ENCODE results near the gene MYO3B.
"Not testable (repeated sequence)": the region's sequence is repeated elsewhere in the genome, so short reads cannot be mapped to it uniquely, and the experiment has no call there.

MYO3B gene

DNA sequence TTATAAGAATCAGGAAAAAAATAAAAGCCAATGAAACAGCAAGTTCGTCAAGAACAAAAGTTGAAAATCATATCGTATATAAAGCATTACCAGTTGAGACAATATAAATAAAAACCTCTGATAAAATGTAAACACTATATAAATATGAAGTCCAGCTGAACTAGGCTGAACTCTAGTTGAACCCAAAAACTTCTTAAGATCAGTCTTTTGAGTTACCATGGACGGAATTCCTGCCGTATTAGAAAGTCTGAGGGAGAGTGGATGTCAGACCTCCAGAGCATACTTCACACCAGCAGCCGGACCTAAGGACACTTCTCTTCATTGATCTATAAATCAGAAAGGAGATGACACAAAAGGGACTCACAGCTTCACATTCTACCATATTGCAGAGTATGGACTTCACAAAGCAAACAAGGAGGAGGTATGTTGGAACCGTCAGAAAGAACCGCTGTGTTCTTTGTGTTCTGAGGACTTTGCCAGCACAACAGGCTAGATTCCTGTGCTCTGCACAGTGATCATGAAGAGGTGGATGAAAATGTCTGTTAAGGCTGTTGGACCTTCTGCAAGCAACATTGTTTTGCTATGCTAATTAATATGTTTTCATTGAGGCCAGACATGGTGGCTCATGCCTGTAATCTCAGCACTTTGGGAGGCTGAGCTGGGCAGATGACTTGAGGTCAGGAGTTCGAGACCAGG is 469.9 kb downstream of the MYO3B start:
- DNase-seq (ENCODE audit: low spot score): no peak

DNA sequence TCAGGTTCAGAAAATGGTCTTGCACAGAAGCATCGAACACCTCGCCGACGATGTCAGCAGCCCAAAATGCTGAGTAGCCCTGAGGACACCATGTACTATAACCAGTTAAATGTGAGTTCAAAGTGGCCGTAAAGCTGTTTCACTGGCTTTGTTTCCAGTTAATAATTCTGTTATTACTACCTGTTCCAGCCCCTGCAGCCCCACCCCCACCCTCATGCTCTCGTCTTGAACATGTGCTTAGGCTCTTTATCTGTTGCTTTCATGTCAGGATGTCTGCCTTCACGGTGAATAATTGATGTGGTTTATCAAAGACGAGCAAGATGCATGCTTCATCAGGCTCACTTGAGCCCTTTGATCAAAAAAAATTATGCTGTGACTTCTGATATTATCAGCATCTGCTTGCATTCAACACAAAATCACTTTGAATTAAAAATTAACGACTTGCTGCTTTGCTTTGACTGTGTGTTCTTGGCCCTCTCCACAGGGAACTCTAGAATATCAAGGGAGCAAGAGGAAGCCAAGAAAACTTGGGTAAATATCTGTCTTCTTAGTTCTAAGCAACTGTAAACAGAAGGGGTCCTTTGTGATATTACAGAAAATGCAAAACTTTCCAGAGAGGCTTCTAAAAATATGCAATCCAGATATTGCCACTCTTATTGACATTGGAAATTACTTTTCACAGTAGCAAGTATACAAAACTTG is 473.8 kb downstream of the MYO3B start:
- DNase-seq (ENCODE audit: low spot score): no peak

DNA sequence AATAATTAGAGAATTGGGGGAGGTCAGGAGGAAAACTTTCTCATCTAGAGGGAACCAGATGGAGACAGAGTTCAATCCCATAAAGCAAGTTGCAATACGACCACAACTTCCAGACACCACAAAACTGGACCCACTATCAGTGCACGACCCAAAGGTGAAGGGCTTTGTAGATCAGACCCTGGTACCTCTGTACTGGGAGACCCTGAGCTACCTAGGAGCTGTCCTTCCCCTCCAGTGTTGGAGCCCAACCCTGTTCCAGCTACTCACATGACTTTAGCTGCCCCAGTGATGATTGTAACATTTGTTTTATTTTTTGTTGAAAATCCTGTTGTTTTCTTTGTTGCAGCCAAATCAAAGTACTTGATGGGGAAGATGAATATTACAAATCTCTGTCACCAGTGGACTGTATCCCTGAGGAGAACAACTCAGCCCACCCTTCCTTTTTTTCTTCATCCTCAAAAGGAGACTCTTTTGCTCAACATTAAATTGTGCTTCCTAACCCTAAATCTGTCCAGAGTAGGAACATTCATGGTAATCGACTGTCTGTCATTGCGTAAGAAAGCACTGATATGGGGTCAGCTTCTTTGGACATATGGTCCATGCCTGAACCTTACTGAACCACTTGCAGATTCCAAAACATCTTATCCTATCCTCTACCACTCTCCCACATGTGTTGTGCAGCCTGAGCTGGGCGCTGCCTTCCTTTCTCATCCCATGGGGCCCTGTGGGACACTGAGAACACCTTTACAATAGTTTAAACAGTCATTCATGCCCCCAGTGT is 474.9 kb downstream of the MYO3B start:
- no peak for DNase-seq (ENCODE audit: low spot score)

DNA sequence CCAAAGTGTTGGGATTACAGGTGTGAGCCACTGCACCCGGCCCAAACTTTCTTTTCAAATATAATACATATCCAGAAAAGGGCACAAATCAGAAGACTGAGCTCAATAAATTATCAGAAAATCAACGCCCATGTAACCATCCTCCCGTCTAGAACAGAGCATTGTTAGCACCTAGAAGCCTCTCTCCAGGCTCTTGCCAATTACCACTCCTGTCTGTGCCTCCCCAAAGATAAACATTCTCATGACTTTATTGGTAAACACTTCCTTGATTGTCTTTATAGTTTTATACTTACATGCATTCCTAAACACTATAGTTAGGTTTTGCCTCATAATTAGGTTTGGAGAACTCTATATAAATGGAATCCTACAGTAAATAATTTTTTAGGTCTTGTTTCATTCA is 478.7 kb downstream of the MYO3B start:
- no peak for DNase-seq (ENCODE audit: low spot score)

DNA sequence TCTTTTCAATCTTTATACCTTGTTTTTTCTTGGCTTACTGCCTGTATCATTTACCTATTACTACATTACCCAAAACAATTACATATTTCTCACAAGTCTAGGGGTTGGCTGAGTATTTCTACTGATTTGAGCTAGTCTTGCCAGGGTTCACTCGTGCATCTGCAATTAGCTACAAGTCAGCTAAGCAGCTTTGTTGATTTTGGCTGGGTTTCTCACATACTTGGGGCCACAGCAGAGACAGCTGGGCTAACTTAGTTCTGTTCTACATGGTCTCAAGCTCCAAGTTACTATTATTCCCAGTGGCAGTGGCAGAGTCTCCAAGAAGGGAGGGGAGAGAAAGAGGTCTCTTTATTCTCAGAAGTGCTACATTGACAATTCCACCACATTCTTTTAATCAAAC is 482.5 kb downstream of the MYO3B start:
- peak; percentile 20 for DNase-seq (ENCODE audit: low spot score)

DNA sequence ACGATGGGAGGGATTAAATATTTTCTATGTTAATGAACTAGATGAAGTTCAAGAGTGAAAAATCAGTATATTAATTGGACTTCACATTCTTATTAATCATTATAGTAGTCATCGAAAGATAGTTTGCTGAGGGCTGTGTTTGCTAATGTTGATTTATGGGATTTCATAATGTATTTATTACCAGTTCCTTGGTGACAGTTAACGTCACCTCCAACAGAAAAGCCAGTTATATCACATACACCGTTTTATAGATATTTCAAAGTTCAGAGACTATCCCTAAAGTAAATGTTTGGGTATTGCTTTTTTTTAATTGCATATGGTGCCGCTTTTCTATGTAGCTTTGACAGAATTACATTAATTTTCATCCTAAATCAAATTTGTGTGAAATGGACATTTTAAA is 487.8 kb downstream of the MYO3B start:
- no peak for DNase-seq (ENCODE audit: low spot score)

DNA sequence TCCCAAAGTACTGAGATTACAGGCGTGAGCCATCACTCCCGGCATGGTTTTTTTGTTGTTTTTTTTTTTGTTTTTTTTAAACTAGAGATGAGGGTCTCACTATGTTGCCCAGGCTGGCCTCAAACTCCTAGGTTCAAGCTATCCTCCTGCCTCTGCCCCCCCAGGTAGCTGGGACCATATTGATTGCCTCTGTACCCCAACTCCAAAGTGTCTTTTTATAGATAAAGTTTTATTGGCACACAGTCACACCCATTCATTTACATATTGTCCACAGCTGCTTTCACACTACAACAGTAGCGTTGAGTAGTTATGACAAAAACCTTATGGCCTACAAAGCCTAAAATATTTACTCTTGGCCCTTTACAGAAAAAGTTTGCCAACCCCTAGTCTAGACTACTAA is 492.0 kb downstream of the MYO3B start:
- DNase-seq (ENCODE audit: low spot score): no peak

DNA sequence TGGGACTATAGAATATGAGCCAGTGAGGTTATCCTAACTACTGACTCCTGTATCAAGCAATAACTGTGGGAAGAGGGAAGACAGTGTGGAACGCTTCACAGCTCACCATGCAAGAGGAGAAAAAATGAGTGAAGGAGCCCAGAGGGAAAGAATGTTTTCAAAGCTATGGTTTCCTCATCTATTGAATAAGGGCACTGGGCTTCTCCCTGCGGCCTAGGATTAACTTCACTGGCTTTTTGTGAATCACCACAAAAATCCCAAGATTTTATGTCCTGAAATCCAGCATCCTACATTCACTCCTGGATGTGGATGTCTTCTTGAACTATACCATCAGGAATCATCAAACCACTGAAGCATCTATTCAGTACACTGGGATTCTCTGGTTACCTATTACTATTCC is 492.7 kb downstream of the MYO3B start:
- no peak for DNase-seq (ENCODE audit: low spot score)

DNA sequence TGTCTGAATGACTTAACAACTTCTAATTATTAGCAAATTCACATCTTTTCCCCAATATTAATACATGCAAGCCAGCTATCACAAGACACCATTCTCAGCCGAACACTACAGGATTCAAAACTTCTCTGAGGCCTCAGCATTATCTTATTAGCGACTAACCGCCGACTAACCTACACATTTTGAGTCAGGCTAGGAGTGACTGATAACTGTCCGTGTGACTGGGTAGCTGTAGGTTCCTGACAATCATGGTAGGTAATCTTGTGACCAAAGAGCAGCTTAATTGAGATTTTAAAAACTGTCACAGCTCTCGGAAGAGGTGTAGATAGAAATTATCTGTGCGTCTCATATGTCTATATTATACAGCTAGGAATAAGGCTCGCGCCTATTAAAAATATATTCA is 493.1 kb downstream of the MYO3B start:
- no peak for DNase-seq (ENCODE audit: low spot score)

DNA sequence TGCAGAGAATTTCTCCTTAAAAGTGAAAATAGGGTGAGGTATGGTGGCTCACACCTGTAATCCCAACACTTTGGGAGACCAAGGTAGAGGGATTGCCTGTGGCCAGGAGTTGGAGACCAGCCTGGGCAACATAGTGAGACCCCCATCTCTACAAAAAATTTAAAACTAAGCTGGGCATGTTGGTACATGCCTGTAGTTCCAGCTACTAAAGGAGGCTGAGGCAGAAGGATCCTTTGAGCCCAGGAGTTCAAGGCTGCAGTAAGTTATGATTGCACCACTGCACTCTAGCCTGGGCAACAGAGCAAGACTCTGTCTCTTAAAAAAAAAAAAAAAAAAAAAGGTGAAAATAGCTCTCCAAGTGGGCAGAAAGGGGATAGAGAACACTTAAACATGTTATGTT is 496.3 kb downstream of the MYO3B start:
- not testable (repeated sequence) for DNase-seq (ENCODE audit: low spot score)

DNA sequence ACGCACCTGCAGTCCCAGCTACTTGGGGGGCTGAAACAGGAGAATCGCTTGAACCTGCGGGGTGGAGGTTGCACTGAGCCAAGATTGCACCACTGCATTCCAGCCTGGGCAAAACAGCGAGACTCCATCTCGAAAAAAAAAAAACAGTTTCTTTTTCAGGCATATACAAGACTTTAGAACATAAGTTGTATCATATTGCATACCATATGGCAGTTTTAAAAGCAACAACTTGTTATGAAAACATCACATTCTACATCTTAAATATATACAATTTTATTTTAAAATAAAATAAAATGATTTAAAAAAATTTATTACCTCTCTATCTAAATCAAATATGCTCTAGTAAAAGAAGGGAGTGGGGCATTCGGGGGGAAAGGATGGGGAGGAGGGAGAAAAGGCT is 497.8 kb downstream of the MYO3B start:
- no peak for DNase-seq (ENCODE audit: low spot score)

DNA sequence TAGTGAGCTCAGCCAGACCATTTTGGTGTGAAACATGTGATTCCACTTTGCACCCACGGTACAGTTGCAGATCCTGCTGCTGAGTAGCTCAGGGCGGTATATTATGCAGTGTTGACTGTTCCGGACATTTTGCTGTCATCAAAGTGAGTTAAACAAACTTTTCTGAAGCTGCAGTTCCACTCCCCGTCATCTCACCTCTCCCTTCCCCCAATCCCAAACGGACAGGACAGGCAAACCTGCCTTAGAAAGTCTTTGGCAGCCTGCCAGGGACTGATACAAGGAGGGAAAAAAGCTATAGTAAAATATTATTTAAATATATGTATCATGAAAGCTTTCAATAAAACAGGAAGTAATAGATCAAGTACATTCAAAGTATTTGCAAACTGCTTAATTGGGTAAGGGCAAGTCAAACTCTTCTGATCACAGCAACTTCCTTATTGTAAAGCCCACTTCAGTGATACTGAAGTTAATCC is 501.7 kb downstream of the MYO3B start:
- no peak for DNase-seq (ENCODE audit: low spot score)

DNA sequence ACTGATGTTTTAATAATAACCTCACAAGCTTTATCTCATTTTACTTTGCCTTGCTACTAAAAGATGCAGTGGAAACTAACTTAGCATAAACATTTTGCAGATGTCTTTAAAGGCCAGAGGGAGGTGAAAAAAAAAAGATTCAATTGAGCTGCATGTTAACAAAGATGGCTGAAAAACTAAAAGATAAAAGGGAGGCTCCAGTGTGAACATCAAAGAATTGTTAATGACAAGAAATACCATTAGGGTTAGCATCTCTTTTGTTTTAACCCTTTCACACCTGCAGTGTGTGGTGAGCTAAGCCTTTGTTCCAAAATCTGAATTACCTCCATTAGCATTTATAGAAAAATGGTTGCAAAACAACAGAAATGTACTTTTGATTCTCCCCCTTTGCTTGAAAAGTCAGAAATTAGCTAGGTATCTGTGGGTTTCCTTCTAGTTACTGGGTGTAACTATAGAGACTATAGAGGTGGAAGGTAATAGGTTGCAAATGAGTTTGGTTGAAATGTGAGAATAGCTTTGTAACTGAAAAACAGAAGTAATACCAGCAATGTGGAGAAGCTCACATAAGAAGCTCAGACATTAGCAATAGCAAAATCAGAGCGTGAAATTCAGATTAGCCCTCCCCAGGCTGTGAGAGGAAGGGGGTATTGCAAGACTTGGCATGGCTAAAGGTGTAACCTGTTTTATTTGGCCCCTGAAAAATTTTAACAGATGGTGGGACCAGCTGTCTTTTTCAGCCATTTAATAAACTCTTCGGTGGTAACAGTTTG is 502.4 kb downstream of the MYO3B start:
- peak; percentile 35 for DNase-seq (ENCODE audit: low spot score)

DNA sequence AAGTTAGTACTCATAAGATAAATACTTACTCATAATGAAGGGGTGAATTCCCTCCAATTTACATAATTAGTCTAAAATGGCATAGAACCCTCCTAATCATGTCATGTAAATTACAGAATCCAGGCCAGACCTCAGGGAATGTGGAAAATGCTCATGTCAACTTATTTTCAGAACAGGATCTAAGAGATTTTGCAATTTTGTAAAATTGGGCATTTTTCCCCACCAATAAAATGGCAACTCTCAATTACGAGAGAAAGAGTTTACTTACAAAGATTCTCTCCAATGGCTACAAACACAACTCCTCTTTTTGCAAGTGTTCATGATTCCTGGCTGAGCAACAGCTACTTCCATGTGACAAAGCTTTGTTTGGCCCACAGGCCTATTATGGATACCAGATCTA is 503.4 kb downstream of the MYO3B start:
- no peak for DNase-seq (ENCODE audit: low spot score)

DNA sequence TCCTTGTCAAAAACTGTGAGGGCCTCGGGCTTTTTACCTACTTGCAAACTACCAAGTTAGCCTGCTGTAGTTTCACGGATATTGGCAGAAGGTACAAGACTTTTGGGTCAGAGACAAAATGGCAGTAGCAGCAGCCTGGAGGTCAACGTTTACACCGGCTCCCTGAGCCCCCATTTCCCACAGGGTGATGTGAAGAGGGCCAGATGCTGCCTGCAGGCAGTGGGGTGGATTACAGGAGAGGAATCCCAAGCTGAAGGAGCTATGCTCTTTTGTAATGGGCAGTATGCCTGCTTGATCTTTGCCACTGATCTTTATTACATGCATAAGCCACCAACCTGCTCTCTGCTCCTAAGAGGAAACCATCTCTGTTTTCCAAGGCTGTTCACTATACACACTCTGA is 507.6 kb downstream of the MYO3B start:
- no peak for DNase-seq (ENCODE audit: low spot score)

DNA sequence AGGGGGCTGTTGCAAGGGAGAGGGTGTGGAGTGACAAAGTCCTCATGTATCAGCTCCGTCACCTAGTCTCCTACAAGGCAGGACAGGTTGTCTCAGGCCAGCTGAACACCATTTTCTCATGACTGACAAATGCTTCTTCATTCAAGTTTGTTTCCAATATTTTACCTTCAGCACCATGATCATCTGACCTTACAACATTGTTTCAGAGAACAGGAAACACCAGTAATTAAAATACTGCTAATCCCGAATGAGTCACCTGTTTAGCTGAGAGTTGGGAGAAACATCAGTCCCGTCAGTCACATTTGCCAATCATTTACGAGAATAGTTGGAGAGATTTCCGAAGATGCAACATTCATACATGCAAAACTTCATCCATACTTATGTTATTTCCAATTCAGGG is 511.5 kb downstream of the MYO3B start:
- no peak for DNase-seq (ENCODE audit: low spot score)

DNA sequence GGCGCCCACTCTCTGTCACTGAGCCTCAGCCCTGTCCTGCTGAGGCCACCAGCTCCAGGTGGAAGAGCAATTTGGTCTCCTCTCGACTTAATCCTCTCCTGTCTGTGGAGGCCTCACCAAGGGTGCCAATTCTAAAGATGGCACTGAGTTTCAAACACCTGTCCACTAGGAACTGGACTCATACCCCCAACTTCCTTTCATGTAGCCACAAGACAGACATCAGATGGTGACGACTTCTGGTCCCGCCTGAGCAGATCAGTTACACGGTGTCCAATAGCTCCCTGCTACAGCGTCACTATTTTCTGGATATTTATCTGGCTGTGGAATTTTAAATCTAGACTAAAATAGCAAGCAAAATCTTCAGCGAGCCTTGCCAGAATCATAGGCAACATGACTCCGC is 512.7 kb downstream of the MYO3B start:
- no peak for DNase-seq (ENCODE audit: low spot score)

DNA sequence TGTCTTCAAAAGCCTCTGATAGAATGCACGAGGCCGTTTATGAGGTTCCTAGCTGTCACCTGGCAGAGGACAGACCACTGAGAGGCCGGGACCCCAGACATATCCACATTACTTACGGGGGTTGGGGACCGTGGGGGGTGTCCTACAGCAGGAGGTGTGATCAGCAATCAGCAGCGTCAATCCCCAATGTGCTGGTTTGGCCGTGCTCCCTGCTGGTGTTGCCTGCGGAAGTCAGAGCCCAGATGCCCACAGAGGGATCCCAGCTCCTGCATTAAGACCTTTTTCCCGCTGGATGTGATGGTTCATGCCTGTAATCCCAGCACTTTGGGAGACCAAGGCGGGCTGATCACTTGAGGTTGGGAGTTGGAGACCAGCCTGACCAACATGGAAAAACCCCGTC is 516.4 kb downstream of the MYO3B start:
- DNase-seq (ENCODE audit: low spot score): no peak

DNA sequence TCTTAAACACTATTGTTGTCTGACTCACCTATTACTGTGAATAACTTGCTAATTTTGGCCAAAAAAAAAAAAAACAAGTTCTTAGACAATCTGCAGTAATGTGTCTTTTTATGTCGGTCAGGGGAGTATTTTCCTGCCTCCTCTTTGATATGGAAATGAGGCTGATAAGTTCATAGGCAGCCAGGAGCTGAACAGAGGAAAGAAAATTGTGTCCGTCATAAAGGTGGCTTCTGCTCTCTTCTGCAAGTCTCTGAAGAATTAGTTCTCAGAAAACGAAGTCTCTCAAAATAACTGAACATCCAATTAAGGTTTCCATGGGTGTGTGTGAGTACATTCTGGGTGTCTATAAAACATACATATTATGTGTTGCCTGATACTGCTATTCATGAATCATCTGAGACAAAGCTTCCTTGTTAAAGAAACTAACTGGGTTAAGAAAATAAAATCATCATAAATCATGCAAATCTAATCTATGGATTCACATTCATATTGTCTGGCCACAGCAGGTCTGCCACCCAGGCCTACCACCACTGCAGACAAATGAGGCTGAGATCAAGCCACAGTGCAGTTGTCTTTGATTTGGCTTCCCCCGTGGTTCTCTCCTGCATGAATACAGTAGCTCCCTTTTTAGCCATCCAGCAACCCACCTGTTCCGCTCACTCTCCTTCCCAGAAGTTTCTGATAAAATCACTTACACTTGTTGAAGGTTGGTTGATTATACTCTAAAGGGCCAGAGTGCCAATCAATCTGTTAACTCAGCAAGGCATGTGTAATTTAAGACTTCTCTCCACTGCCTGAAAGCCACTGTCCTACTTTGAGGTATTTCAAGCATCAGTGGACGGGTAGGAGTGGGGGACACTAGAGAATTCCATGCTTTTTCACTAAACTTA is 517.8 kb downstream of the MYO3B start:
- no peak for DNase-seq (ENCODE audit: low spot score)

DNA sequence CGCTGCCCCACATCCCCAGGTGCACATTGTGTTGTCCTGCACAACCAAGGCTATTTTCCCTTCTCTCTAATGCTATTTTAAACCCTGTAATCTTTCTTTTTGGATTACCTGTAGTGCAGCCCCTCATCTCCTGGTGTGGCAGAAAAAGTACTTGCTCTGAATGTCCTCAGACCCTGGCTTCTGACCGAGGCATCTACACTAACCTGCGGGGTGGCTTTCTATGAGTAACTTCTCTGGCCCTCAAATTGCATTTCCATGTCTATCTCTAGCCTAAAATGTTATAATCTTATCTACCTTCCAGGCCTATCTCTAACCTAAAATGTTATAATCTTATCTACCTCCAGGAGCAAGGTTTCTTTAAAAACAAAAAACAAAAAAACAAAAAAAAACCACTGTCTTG is 519.0 kb downstream of the MYO3B start:
- DNase-seq (ENCODE audit: low spot score): no peak

DNA sequence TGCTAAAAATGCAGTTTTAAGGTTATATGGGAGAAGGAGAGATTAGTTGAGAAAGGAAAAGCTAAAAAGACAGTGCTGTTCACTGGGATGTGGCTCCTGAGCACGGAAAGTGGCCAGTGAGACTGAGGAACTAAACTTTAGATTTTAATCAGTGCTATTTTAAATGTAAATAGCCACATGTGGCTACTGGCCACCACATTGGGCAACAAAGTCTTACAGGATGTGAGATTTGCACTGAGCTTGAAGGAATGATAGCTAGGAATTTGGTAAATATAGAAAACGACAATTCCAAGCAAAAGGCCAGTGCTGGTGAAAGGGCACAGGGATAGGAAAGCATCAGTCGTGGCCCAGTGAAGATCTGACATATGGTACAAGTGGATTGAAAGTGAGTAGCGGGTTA is 523.1 kb downstream of the MYO3B start:
- no peak for DNase-seq (ENCODE audit: low spot score)

All from iPS-NIHi11 (cell line).